Measurements from ENCODE around the gene NSG2. TPM values are rescaled to one million over a fixed set of nuclear protein-coding genes. Genes with fewer than 3 reads are reported as not detected.

NSG2 gene
- total and polyA plus RNA-seq, 8 donors: 0.75 to 4.8 (median 1.5) TPM; not detected in 3

GRCh38 chr5:174067499-174067898 lies 22.0 kb downstream of the NSG2 start:
- DNase-seq: no peak
- intact Hi-C loops (cut with DNase I; ENCODE audit: low total_unique reads): no loop called here
- 71 to 93% (median 91%) methylated on average over 1 of the region's 1 CpG for WGBS, 5 donors

GRCh38 chr5:174071484-174071883 lies 26.0 kb downstream of the NSG2 start:
- Histone ChIP-seq H3K36me3 (no peaks in the 10 kb centered on the region), H3K4me3 (no peak overlapping the region), H3K4me1 (no peaks in the 10 kb centered on the region), H3K27me3 (no peaks in the 10 kb centered on the region), H3K27ac (no peak overlapping the region), H3K9me3 (no peaks in the 10 kb centered on the region)
- intact Hi-C loops (cut with DNase I; ENCODE audit: low total_unique reads): no loop called here
- no peak for TF ChIP-seq POLR2A (IDR thresholded peaks at IDR 0.05)
- no peak for TF ChIP-seq EP300 (IDR thresholded peaks at IDR 0.05)
- TF ChIP-seq POLR2AphosphoS5 (IDR thresholded peaks at IDR 0.05): no peak
- no peak for TF ChIP-seq CTCF (IDR thresholded peaks at IDR 0.05)
- DNase-seq: no peak
- WGBS, 5 donors: 76 to 86% (median 82%) methylated on average over 8 of the region's 8 CpGs

More at GRCh38 chr5:174067499-174067898, 22.0 kb downstream of the NSG2 start:
- Histone ChIP-seq H3K27me3 (peaks cover 0 to 24% (median 0%) of the 10 kb centered on the region in 3 donors), H3K9me3 (no peaks in the 10 kb centered on the region), H3K27ac (no peak overlapping the region), H3K36me3 (no peaks in the 10 kb centered on the region), H3K4me1 (peaks cover 0 to 4% (median 0%) of the 10 kb centered on the region in 4 donors), H3K4me3 (no peak overlapping the region)
- TF ChIP-seq CTCF (IDR thresholded peaks at IDR 0.05) (no peak), POLR2A (IDR thresholded peaks at IDR 0.05) (no peak), EP300 (IDR thresholded peaks at IDR 0.05) (no peak), POLR2AphosphoS5 (IDR thresholded peaks at IDR 0.05) (no peak)

GRCh38 chr5:174073122-174073660 lies 27.7 kb downstream of the NSG2 start:
- H3K9me3 ChIP-seq: no peaks in the 10 kb centered on the region
- H3K4me1 ChIP-seq: no peaks in the 10 kb centered on the region
- no peak for DNase-seq
- H3K36me3 ChIP-seq: no peaks in the 10 kb centered on the region
- no peak overlapping the region for H3K27ac ChIP-seq
- intact Hi-C loops (cut with DNase I; ENCODE audit: low total_unique reads): no loop called here
- H3K4me3 ChIP-seq: no peak overlapping the region
- no peaks in the 10 kb centered on the region for H3K27me3 ChIP-seq
- TF ChIP-seq POLR2AphosphoS5 (IDR thresholded peaks at IDR 0.05): no peak
- no peak for TF ChIP-seq EP300 (IDR thresholded peaks at IDR 0.05)
- TF ChIP-seq POLR2A (IDR thresholded peaks at IDR 0.05): no peak
- TF ChIP-seq CTCF (IDR thresholded peaks at IDR 0.05): no peak
- 68 to 79% (median 72%) methylated on average over 3 of the region's 3 CpGs for WGBS, 5 donors

- TF ChIP-seq EP300 (IDR thresholded peaks at IDR 0.05) (no peak), CTCF (IDR thresholded peaks at IDR 0.05) (no peak), POLR2AphosphoS5 (IDR thresholded peaks at IDR 0.05) (no peak)
- no peaks in the 10 kb centered on the region for H3K36me3 ChIP-seq
- intact Hi-C loops (cut with DNase I; ENCODE audit: low total_unique reads): no loop called here
- no peaks in the 10 kb centered on the region for H3K4me1 ChIP-seq
- H3K27ac ChIP-seq: no peak overlapping the region
- H3K4me3 ChIP-seq: no peak overlapping the region
- DNase-seq: no peak
- 90 to 96% (median 92%) methylated on average over 7 of the region's 7 CpGs for WGBS, 5 donors
- H3K9me3 ChIP-seq: no peaks in the 10 kb centered on the region
- no peaks in the 10 kb centered on the region for H3K27me3 ChIP-seq
These were observed 28.9 kb downstream of the NSG2 start for GRCh38 chr5:174074369-174074768.

Measured in stomach (tissue), 9 donors.